Hematopoietic multipotent progenitor cell treated with erythropoietin and hydrocortisone succinate and interleukin-3 and kit ligand, for 8 days (in vitro differentiated cells): ENCODE results near the gene OR51A2.
"Not testable (repeated sequence)": the region's sequence is repeated elsewhere in the genome, so short reads cannot be mapped to it uniquely, and the experiment has no call there.

Source experiments
- DNase-seq: peaks from one replicate; pipeline ENCODE4 v3.0.0-alpha.2; 2015

OR51A2 gene

DNA sequence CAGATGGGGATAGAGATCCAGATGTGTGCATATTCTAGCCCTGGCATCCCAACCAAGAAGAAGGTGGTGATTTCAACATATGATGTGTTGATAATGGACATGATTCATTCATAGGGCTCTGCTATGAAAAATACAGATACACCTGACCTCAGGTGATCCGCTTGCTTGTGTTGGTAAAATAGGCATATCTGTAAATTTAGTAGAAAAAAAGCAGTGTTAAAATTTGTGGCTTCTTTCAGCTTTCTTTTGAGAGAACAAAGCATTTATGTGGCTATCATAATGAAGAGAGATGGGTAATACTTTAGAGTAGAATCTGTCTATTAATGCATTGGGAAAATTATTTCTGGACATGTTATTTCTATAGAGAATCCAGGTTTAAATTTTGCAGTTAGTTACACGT is at the start of gene OR51A2:
TSS of gene OR51A2 (minus strand) at position 101 of the 400 bp plus-strand sequence. CDS start at position 101, 0 bp downstream.
- not testable (repeated sequence) for DNase-seq

DNA sequence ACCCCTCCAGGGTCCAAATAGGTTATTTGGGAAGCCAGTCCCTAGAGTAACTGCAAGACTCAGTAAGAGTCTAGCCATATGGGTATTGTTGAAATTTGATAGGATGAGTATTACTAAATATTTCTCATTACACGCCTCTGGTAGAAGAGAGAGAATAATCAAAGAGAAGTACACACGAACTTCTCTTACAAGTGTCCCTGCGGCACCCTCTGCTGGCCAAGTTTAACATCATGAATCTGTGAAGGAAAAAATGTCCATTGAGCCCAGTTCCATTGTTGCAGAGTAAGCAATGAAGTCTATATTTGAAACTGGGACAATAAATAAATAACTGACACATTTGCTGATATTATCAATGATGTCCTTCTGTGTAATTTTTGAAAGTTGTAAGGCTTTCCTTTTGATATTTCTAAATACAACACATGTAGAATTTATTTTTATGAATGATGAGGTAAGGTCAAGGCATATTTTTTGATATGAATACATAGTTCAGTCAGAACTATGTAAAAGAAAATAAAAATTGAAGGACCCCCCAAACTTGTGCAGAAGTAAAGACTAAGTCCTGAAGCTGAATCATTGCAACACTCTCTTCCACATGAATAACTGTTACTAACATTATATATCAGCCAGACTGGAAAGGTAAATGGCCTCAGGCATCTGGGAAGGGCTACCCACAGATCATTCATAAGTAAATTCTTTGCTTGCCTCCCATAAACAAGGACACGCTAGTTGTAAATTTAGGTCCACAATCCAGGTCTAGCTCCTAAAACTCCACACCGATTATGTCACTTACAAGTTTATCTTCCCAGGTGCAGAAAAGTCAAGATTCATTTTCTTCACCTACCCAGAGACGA is 49.1 kb upstream of the OR51A2 start:
- peak; percentile 66 for DNase-seq

DNA sequence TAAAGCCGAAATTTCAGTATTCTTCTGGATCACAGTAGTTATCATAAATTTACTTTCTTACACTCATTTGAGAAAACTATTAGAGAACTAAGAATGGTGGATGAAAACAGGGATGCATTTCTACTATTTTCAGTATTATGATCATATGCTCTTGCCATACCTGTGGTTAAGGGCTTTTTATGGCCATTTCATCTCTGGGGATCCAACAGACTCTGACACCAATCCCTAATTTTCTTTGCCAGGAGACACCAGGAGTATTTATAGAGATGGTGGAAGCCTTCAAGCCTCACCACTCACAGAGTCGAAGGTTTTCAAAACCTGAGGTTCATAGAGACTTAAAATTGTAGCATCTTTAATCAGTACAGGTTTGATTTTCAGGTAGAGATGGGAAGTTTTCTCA is 39.0 kb upstream of the OR51A2 start, which contains the start of gene OR51L1:
TSS of gene OR51L1 (plus strand) at position 301 of the 400 bp plus-strand sequence. CDS start 4,132 bp downstream, outside the sequence.
- DNase-seq = no peak

GRCh38 chr11:4991060-4991459 is 35.5 kb upstream of the OR51A2 start:
- DNase-seq = peak; percentile 59

GRCh38 chr11:4983841-4984240 is 28.3 kb upstream of the OR51A2 start:
- no peak for DNase-seq

DNA sequence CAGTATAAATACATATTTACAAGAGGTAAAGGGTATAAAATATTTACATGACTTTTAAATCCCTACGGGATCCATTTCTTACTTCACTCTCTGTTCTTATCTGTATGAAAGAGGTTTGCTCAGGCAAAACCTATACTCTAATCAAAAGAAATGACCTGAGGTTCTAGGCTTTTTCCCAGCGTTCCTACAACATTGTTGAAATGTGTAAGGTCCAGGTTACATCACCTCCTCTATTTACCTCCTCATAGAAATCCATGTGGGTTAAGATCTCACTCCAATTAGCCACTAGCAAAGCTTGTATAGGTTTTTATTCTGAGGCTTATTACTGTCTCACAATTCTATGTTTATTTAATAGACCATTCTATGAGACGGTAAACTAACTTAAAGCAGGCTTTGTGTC is 27.2 kb upstream of the OR51A2 start:
- DNase-seq = no peak

GRCh38 chr11:4979036-4979435 is 23.5 kb upstream of the OR51A2 start:
- DNase-seq = no peak

DNA sequence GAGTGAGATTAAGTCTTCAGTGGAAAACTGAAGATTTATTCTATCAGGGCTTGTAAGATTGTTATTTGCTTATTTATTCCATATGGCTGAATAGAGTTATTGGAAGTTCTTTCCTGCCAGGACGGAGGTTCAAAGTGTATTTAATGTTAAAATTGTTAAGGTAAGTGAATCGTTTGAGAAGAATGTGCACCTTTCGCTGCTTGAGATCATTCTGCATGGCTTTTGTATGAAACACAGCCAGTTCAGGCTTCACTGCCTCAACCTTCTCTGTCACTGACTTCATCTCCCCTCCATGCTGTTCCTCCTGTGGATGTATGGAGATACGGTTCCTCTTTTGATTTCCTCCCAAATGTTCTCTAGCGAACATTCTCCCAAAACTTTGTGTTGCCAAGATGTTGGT is 19.9 kb upstream of the OR51A2 start:
- no peak for DNase-seq

GRCh38 chr11:4962816-4963215 is 7.3 kb upstream of the OR51A2 start:
- no peak for DNase-seq

DNA sequence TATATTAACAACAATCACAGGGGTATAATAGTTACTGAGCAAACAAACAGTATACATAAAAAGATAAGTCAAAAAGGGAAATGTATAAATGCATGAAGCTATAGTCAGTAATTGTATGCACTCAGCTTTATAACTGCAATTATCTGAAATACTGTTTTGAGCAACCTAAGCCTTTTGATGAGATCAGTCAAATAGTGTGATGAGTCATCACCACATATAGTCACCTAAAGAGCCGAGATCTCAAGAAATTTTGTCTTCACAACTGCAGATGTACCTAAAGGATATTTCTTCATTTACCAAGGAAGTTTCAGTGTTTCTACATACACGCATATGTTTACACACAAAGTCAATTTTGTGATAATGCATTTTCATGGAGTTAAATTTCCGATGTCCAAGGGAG is 5.4 kb upstream of the OR51A2 start:
- no peak for DNase-seq

- DNase-seq = no peak
These were observed 1.9 kb upstream of the OR51A2 start for GRCh38 chr11:4957396-4957795.

DNA sequence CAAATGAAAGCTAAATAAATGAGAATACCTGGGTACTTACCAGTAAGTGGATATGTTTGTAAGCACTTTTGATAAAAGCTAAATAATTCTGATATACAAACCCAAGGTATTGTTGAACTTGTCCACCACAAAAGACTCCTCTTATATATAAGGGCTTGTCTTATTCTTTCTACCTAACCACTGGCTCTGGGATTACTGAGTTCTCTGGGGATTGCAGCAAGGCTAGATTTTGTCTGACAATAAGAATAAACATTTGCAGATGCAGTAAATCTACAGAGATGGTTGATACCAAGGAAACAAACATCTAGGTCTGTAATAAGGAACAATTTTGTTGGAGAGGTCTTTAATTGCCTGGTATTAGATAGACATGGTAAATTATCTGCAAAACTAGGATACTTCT is 8.0 kb downstream of the OR51A2 start, which contains the start of gene OR51A4:
TSS of gene OR51A4 (minus strand) at position 101 of the 400 bp plus-strand sequence. CDS start 505 bp downstream, outside the sequence.
- no peak for DNase-seq

DNA sequence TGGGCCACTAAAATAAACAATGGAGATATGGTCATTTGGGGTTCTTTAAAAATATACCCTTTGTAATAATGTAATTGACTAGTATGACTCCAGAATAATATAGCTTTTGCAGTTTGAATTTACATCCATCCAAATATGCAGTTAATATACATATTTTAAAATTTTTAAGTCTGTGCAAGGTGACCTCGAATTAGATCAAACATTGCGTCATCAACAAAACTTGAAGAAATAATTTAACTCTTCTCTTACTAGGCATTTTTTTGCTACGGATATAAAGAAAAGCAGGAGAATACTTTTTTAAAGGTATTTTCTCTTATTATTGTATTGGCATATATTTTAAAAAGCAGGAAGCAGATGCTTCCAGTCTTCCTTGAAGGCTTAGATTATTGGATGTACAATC is 18.8 kb downstream of the OR51A2 start:
- no peak for DNase-seq

GRCh38 chr11:4932751-4933150 is 22.8 kb downstream of the OR51A2 start:
- no peak for DNase-seq

- DNase-seq = no peak
These were observed 28.9 kb downstream of the OR51A2 start for GRCh38 chr11:4926608-4927007.

- no peak for DNase-seq
These were observed 31.3 kb downstream of the OR51A2 start, which contains the start of gene OR51G1 for GRCh38 chr11:4924239-4924638. OR51G1 (minus strand) TSS chr11:4924339; CDS start chr11:4924339, 0 bp downstream.

DNA sequence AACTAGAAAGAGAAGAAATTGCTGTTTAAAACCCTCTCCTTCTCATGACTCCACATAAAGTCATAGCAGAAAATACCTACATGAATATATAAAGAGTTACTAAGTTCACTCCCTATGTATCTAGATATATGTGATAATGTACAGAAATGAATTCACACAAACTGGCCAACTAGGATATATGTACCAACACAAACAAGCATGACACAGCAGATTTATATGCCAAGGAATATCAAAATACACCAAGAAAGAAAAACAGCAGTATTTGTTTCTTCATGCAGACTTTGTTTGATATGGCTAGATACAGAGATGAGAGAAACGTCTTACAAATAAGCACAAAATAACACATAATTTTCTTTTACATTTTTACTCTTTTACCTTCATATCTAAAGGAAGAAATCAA is 33.2 kb downstream of the OR51A2 start:
- no peak for DNase-seq

- DNase-seq = no peak
These were observed 33.7 kb downstream of the OR51A2 start for GRCh38 chr11:4921796-4922195.

GRCh38 chr11:4919250-4919649 is 36.3 kb downstream of the OR51A2 start, which contains the start of gene OR51G2:
OR51G2 (minus strand) TSS chr11:4919350; CDS start chr11:4915663, 3,687 bp downstream.
- DNase-seq = no peak

- DNase-seq = no peak
These were observed 38.9 kb downstream of the OR51A2 start for GRCh38 chr11:4916581-4916980.
